NCI-H2029 (cell line): ENCODE data around the gene ZNF655.

Source experiments
- DNase-seq: peaks from one replicate; lab custom pipeline; 2025; lab: John Stamatoyannopoulos, UW

Gene ZNF655

GRCh38 chr7:99606531-99606930 lies 48.1 kb downstream of the ZNF655 start:
- no peak for DNase-seq

- no peak for DNase-seq
Observed at GRCh38 chr7:99607548-99607947, 49.1 kb downstream of the ZNF655 start.

GRCh38 chr7:99614495-99614894 lies 56.1 kb downstream of the ZNF655 start:
- no peak for DNase-seq

- no peak for DNase-seq
Observed at GRCh38 chr7:99615989-99616358, 57.5 kb downstream of the ZNF655 start.

DNA sequence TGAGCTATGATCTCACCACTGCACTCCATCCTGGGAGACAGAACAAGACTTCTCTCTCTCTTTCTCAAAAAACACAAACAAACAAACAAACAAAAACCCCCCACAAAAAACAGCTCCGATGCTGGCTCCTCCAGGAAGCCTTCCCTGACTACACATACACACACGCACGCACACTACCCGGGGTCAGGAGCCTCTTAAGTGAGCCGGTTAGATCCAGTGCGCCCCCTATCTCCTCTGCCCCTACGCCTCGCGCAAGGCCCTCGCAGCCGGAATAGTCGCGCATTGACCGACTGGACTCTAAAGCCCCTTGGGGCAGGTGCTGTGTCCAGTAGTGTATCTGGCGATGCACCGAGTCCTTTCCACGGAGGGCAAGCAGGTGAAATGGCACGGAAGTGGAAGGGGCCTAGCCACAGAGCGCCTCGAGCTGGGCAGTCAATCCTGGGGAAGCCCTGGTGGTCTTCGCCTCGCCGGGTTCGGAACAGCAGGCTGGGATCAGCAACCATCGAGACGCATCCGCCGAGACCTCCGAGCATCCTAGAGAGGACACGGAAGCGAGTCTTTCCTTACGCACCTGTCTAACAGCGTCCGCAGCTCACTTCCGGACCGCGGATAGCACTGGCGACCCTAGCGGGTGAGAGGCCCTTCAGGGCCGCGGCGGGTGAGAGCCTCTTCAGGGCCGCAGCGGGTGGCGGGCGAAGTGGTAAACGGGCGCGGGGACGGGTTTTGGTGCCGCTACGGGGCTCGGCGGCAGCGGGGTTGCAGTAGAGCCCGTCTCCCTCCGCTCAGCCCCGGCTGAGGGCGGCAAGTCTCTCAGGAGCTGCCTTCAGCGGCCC lies 58.1 kb downstream of the ZNF655 start, which contains the start of gene ZSCAN25:
ZSCAN25 (plus strand) TSS at position 588 of the 833 bp plus-strand sequence. CDS start 2,661 bp downstream, outside the sequence.
- peak; percentile 92 for DNase-seq

GRCh38 chr7:99617192-99617781 lies 58.8 kb downstream of the ZNF655 start:
- no peak for DNase-seq

- no peak for DNase-seq
Observed at GRCh38 chr7:99618726-99619125, 60.3 kb downstream of the ZNF655 start.

DNA sequence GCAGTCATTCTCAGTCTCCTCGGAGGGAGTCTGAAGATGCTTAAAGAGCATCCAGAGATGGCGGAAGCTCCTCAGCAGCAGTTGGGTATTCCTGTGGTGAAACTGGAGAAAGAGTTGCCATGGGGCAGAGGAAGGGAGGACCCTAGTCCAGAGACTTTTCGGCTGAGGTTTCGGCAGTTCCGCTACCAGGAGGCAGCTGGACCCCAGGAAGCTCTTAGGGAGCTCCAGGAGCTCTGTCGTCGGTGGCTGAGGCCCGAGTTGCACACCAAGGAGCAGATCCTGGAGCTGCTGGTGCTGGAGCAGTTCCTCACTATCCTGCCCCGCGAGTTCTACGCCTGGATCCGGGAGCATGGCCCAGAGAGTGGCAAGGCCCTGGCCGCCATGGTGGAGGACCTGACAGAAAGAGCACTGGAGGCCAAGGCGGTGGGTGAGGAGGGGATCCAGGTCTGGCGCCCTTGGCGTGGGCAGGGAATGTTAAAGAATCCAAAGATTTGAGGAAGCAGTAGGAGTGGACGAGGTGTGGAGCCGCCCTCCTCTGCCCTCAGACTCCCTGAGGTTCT lies 61.2 kb downstream of the ZNF655 start:
- no peak for DNase-seq

DNA sequence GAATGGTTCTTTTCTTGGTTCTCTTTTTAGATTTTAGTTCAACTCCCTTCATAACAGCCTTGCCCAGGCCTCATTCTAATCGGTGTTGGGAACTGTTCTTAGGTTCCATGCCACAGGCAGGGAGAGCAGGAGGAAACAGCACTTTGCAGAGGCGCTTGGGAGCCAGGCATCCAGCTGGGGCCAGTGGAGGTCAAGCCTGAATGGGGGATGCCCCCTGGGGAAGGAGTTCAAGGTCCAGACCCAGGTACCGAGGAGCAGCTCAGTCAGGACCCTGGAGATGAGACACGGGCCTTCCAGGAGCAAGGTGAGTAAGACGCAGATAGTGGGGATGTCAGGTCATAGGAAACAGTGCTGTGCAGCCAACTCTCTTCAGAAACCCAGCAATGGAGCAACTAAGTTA lies 62.8 kb downstream of the ZNF655 start:
- no peak for DNase-seq

- DNase-seq = no peak
Observed at GRCh38 chr7:99622596-99622995, 64.2 kb downstream of the ZNF655 start.

GRCh38 chr7:99623091-99623693 lies 64.8 kb downstream of the ZNF655 start:
- no peak for DNase-seq

DNA sequence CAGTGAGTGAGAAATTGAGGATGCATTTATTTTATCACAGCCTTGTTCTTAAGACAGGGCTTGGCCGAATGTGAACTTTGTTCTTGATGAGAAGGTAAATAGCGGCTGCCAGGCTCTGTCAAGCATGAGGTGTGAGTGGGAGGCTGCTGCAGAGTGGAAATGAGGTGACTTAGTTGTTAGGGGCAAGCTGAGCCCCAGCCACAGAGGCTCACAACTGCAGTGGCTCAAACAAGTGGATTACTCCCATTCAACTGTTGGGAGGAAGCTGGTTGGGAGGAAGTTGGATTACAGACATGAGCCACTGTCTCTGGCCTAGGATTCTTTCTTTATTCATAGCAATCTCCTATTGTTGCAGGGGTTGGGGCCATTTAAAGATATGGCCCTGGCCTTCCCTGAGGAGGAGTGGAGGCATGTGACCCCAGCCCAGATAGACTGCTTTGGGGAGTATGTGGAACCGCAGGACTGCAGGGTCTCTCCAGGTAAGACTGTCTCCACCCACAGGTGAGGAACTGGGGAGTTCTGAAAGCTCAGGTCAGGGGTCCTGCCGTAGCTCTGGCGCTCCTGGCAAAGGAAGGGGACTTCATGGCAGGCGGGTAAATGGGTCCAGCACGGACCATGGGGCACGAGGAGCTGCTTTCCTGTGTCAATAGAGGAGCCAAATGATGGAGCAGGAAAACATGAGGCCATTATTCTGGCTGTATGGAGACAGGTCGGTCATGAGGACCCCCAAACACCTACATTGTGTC lies 65.4 kb downstream of the ZNF655 start:
- no peak for DNase-seq

- no peak for DNase-seq
Observed at GRCh38 chr7:99624484-99624883, 66.0 kb downstream of the ZNF655 start.

DNA sequence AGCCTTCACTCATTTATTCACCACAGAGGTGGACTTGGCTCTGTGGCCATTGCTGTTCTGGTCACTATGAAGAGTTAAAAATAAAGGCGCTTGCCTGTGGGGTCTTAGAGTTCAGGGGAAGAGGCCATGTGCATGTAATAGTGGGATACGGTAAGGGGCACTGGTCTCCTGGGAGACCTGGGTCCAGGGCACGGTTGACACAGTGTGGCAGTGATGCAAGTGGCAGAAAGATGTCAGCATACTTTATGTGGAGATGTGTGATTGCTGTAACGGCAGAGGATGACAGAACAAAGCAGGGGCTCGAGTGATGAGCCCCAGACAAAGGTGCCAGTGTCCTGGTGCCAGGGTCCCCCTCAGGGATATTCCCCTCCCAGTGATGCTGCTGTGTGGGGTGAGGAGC lies 66.9 kb downstream of the ZNF655 start:
- no peak for DNase-seq

GRCh38 chr7:99625961-99626360 lies 67.5 kb downstream of the ZNF655 start:
- no peak for DNase-seq
